COLO829 (cell line): ENCODE measurements around the gene HLCS.
"Not testable (repeated sequence)": the region's sequence is repeated elsewhere in the genome, so short reads cannot be mapped to it uniquely, and the experiment has no call there.

Experiments used
- DNase-seq: peaks from one replicate; pipeline ENCODE4 v3.0.0; 2012; ENCODE audit warnings: low spot score

The HLCS gene

DNA sequence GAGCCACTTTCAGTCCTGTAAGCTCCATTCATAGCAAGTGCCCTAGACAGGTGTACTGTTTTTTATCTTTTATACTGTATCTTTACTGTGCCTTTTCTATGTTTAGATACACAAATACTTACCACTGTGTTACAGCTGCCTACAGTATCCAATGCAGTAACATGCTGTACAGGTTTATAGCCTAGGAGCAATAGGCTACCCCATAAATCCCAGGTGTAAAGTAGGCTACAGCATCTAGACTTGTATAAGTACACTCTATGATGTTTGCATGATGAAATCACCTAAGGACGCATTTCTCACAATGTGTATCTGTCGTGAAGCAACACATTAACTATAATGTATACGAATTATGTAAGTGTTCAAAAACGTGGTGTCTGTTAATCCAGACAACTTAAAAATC is 10.7 kb downstream of the HLCS start:
- no peak for DNase-seq

DNA sequence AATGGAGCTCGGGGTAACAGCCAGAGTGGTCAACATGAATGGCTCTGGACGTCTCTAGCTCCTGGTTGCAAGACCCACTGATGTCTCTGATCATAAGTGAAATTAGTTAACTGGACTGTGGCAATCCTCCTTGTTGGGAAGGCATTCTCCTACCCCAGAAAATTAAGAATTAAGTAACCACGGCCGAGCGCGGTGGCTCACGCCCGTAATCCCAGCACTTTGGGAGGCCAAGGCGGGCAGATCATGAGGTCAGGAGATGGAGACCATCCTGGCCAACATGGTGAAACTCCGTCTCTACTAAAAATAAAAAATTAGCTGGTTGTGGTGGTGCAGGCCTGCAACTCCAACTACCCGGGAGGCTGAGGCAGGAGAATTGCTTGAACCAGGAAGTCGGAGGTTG is 14.1 kb downstream of the HLCS start:
- not testable (repeated sequence) for DNase-seq

DNA sequence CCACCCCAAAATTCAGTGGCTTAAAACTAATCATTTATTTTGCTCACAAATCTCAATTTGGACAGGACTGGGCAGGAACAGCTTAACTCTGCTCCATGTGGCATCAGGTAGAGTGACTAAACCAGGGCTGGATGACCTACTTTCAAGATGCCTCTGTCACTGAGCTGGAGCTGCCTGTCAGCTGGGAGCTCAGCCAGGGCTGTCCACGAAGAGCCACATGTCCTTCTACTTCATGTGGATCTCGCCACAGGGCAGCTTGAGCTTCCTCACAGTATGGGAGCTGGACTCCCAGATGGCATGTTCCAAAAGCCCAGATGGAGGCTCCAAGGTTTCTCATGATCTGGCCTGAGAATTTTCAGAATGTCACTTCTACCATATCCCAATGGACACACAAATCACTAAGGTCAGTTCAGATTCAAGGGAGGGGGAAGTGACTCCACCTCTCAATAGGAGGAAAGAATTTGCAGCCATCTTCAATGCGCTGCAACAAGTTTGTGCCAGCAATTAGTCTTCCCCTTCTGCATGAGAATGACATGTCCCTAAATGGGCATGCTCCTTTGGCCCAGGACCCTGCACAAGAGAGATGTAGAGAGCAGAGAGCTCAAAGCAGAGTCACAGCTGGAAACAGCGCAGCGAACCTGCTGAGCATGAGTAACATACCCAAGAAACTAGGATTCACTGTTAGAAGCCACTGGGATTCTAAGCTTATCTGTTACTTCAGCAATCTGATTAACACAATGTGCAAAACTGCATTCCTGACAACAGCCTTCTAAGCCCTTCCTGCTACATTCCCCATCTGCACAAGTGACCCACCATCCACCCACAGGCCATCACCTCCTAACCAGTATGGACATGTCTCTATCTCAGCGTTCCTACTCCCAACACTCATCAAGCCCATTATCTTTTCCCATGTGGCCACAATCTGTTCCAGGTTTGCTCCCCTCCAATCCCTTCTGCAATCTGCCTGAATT is 17.0 kb downstream of the HLCS start:
- no peak for DNase-seq

DNA sequence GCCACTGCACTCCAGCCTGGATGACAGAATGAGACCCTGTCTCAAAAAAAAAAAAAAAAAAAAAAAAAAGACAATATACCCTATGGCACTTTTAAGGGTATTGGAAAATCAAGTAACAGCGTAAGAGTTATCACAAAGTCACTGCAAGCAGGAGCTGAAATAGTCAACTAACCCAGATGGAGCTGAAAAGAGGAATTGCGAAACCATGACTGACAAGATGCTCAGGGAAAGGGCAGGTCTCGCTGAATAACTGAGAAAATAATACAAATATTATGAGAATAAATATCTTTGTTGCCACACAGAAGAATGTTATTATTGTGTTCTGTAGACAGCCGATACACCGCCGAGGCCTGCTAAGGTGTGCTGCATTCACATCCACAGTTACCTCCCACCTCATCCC is 17.8 kb downstream of the HLCS start:
- DNase-seq, result no peak

DNA sequence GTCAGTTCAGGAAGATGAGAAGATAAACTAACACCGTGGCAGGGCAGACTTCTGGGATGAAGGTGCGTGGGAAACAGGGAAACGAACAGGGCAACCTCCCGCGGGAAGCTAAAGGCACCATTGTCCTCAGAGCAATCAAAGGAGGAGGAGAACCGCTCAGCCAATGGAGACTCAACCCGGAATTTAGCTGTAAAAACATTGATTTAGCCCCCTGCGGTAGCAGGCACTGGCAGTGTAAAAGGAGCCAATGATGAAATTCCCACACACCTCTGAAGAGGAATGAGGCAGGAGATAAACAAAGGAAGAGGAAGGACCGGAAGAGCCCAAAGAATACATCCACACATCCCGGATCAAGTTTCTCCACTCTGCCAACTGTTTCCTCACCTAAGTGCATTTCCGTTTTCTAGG is 19.5 kb downstream of the HLCS start:
- DNase-seq, result no peak

DNA sequence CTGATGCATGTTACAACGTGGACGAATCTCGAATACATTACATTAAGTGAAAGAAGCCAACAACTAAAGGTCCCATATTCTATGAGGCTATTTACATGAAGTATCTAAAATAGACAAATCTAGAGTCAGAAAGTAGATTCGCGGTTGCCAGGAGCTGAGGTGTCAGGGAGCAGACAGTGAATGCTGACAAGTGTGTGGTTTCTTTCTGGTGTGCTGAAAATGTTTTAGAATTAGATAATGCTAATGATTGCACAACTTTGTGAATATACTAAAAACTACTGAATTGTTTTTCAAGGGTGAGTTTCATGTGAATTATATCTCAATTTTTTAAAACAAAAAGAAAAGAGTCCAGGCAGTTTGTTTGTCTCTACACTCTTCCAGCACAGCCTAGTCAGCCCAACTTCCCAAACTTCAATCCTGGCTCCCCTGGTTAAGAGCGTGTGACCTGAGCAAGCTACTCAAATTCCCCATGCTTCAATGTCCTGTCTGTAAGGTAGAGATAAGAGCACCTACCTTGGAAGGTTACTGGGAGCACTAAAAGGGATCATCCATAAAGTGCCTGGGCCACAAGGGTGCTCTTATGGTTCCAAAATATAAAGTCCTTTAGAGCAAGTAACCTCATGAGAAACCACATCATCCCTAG is 20.9 kb downstream of the HLCS start:
- no peak for DNase-seq

DNA sequence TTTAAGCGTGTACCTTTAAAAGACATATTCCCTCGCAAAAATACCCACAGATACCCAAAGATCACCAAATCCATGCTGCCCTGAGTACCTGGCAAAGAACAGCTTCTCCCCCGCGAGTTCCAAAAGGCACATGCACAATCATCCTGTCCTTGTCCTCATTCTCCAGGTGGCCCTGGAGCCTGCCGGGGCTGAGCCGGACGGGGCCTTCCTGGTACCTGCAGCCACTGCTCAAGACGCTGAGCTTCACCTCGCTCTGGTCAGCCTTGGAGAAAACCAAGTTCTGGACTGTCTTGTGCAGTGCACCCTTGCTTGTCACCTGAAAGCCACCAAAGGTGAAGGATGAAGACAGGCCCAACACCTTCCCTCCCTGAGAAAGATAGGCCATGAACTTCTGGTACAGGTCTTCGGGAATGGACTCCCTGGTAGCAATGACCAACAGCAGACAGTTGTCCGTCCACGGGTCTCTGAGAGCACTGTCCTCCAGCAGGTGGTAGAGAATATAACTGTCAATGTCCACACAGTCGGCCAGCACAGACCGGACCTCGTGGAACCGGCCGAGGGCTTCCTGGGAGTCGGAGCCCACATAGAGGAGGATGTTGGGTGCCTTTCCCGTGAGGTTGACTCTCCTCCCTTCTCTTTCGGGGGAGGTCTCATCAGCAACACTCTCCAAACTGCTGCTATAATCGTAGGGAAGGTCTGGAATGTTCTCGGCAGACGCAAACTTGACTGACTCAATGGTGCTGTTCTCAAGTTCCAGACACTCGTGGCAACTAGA is 29.9 kb downstream of the HLCS start:
- DNase-seq, result no peak

DNA sequence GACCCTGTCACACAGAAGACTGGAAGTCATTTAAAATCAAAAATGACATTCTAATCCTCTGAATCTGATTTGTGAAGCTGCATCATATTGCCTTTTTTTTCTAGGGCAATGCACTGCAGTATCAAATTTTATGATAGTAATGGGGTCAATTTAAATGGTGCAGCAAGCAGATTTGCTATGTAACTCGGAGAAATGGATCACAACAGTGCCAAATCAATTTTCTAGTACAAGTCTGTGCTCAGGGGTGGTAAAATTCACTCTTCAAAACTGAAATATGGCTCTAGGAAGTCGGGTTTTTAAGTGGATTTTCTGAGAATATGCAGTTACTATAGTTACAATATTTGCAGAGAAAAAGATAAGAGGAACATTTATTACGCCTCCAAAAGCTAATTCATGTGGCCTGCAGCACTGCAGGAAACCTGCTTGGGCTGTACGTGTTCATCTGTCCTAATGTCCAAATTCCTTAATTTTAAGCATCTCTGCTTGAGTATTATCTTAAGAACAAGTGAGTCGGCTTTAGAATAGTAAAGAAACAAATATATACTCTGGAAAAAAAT is 31.5 kb downstream of the HLCS start:
- DNase-seq, result no peak

DNA sequence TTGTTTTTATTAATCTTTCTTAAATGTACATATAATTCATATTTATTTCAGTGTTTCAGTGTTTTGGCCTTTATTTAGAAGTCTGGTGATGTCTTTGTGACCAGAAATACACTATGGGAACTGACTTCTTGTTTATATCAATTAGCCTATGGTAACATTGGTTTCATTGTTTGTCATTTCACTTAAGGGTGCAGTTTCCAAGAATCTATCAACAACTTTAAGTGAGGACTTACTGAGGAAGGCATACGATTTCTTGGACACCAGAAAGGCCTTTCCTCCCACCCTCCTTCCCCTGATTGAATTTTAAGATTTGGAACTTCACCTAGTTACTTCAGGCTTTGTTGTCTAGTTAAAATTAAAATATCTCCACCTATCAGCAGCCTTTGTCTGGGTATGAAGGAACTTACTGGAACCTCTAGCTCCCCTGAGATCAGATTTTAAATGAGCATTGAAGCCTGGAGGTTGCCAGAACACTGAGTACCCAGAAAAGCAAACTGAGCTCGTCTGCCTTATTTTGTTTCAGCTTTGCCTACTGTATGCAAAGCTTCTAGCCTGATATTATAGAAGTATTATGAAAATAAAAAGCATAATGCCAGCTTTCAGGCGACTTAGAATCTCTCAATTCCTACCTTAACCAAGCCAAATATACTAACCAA is 34.2 kb downstream of the HLCS start:
- no peak for DNase-seq

DNA sequence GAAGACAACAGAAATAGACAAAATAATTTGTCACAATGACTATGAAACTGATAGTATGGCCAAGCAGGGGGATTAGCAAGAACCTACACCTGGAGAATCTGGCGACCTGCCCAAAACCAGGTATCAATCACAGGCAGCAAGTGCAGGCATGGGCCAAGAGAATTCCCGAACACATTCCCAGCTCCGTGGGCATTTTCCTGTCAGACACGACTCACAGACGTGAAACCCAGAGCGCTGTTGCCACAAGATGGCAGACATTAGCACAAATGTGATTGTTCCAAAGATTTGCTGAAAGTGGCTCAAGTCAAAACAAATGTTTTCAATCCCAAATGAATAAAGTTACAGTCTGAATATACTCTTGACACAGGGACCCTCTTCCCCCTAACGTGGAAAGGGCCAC is 36.8 kb downstream of the HLCS start:
- DNase-seq, result no peak

DNA sequence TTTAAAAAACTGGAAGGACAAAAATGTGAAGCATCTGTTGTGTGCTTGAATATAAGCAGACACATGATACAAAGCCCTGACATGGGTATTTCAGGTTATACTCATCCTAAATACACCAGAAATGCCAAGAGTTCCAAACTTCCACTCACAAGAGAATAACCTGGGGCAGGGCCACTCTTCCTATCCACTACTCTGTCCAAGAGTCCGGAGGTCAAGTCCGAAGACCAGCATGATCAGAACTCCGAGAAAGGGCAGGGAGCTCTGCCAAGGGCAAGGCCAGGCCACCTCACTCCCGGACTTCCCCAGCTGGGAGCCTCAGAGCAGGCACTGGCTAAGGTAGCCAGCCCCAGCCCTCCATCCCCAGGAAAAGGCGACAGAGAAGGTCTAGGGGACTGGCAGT is 37.5 kb downstream of the HLCS start:
- no peak for DNase-seq

DNA sequence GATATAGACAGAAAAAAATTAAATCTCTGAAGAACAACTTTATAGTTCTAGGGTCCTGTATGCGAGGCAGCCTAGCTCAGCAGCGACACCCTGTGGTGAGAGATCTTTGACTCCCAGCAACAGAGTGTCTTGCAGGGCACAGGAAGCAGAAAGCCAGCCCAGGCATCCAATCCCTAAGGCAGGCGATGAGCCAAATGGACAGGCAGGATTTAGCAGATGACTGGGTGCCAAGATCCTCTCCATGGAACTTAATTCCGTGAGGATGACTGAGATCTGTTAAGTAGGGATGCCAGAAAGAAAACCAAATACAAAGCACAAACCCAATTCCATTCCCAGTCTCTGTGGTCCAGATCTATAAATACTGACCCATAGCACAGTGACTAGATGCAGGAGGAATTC is 38.8 kb downstream of the HLCS start:
- peak; percentile 66 for DNase-seq

DNA sequence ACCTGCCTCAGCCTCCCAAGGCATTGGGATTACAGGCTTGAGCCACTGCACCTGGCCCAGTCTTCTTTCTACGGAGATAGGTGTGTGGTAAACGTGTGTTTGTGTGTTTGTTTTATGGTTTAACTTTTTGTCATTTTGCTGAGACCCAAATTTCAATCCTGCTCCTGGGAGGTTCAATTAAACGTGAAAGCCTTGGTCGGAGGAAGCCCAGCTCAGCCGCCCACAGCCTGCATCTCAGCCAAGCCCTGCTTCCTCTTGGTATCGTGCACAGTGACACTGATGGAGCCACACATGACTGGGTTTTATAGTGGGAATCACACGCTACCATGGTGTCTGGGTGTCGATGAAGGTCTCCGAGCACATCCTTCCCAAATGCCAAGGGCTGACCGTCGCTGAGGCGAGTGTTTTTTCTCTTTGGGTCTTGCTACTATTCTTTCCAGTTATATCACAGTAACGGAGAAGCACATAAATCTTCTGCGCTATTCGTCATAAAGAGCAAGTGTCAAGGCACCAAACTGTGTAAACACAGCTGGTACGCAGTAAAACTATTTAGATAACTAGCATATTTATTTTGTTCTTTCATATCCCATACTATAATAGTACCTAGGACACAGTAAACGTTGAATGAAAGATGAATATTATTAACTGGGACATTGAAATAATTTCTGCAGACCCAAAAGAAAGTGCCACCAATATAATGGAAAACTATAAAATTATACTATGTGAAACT is 39.3 kb downstream of the HLCS start:
- no peak for DNase-seq

DNA sequence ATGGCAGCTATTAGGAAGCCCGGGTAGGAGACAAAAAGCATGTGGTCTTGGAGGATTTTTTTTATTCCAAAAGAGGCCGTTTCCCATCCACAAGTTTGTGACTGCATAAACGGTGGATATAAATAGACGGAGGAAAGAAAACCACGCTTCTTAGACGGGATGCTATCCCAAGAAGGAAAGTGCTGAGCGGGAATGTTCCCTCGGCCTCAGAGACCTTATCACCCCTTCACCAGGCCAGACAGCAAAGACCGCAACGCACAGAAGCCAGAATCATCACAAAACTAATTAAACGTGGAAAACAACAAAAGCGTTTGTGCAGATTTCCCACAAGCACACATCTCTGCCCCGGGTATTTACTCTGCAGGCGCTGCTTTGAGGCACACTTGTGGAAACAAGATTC is 43.2 kb downstream of the HLCS start:
- DNase-seq, result no peak

DNA sequence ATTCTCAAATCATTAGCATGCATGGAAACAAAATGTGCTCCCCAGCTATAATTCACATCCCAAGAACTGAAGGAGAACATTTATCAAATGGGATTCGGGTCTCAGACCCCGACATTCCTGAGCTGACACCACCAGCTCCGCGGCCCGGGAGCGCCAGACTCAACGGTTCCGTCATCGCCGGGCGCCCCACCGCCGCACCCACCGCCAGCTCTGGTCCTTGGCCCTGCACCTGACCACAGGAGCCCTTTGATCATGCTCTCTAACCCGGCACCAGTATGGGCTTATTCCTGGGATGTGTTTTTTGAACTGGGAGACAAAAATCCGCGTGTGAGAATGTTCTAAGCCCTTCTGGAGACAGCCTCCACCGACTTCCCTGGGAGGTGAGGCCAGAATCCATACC is 43.6 kb downstream of the HLCS start:
- no peak for DNase-seq

DNA sequence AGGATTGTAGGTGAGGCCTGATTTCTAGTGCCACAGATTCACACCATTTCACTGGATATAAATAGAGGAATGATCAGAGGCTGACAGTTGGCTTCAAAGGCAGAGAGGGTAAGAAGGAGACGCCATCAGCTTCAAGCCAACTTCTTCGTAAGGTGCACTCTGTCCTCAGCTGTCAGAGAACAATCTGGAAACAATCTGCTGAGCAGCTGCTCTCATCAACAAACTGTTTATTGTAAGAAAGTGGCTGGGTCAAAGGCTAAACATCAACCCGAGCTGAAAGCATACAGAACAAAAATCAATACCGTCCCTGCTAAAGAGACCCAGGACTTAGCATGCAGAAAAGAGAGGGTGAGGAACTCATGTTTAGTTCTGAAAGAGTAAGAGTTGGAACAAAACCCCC is 48.2 kb downstream of the HLCS start:
- no peak for DNase-seq

DNA sequence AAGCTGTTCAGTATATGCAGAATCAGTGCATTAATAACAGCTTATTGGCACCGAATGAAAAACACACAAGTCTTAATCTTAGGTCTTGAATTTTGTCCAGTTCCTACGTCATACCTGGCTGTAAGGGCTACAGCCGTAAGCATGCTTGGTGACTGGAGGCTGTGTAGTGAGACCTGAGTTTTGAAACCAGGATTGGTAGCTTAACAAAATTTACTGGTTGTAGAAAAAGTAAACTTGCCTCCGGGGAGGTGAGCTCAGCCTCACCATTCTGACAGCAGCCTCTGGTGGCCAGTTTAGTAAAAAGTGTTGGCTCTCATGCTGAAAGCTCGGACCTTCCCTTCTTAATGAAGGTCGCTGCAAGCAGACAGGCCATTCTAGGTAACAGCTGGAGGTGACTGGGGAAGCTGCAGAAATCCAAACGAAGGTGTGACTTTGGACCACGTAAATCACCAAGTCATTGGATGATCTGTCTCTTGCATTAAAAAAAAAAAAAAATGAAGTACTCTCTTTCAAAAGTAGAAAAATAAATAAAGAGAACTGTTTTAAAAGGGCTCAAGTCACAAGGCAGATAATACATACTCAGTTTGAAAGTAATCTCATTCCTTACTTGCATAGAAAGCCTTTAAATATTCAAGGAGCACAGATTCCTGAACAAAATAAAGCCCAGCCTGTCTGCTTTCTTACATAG is 48.9 kb downstream of the HLCS start:
- no peak for DNase-seq

DNA sequence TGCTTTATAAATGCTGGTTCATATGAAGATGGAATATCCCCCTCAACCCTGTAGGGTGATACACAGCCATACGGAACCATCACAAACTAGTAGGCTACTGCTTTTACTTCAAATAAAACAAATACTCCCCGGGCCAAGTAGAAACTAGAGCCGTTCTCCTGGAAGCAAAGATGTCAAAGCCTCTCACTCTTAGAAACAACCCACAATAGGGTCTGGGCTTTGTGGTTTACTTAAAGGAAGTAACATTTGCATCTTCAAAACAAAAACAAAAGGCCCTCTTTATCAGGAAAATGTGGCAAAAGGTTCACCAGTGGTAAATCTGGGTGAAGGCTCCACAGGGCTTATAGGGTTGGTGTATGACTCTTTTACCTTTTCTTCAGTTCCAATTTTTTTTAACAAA is 49.8 kb downstream of the HLCS start:
- no peak for DNase-seq

DNA sequence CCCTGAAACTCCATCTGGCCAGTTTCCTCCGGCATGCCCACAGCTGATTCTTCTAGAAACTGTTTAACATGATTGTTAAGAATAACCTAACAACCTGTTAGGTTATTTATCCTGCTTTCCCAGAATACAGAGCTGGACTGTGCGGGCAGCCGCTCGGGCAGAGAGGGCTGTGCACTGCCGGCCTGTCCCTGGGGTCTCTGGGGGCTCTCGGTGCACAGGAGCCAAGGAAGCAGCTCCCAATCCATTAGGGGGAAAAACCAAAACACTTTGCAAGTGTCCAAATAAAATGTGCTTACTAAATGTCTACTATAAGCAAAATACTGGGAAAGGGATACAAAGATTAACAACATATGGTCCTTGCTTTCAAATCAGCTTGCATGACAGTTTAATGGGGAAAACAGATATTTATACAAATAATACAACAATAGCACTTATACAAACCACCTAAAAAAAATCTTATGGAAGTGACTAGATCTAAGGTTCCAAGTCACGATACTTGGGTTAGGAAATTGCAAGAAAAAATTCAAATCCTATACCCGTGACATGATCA is 50.7 kb downstream of the HLCS start:
- DNase-seq, result no peak

DNA sequence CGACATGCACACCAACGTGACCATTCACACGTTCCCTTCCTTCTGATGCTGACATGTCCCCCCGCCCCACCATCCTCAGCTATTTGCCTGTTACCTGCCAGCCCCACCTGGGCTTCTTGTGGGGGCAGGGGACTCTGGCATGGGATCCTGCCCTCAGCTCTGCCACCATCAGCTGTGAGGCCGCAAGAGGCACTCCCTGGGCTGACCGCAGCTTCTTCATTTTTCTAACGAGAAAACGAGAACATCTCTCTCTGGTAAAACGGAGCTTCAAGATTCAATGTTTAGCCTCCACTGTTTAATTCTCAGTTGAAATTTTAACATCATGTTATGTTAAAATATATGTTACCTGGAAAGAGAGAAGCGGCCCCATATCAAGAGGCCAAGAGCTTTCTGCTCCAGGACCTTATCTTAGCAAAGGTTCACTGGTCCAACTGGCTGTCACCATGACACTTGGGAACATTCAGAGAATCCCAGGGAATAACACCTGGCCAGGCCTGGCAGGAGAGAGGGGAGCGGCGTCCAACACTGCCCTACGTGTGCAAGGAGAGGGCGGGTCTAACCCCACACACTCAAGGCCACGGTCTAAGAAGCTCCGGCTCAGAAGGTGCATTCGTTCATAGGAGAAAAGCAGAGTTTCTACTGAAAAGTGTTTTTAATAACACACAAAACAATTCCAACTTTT is 51.3 kb downstream of the HLCS start:
- DNase-seq, result no peak
